SH-SY5Y (cell line): Measurements from ENCODE around the gene AK2.

ENCODE experiments used
- GATA2 ChIP-seq: IDR thresholded peaks from 2 replicates; pipeline ENCODE4 v1.6.1; 2011; ENCODE audit warnings: mild to moderate bottlenecking, low read depth, low read length
- GATA3 ChIP-seq: IDR thresholded peaks from 2 replicates; pipeline ENCODE4 v1.6.1; 2011; ENCODE audit warnings: low read depth, mild to moderate bottlenecking, low read length, moderate library complexity

DNA sequence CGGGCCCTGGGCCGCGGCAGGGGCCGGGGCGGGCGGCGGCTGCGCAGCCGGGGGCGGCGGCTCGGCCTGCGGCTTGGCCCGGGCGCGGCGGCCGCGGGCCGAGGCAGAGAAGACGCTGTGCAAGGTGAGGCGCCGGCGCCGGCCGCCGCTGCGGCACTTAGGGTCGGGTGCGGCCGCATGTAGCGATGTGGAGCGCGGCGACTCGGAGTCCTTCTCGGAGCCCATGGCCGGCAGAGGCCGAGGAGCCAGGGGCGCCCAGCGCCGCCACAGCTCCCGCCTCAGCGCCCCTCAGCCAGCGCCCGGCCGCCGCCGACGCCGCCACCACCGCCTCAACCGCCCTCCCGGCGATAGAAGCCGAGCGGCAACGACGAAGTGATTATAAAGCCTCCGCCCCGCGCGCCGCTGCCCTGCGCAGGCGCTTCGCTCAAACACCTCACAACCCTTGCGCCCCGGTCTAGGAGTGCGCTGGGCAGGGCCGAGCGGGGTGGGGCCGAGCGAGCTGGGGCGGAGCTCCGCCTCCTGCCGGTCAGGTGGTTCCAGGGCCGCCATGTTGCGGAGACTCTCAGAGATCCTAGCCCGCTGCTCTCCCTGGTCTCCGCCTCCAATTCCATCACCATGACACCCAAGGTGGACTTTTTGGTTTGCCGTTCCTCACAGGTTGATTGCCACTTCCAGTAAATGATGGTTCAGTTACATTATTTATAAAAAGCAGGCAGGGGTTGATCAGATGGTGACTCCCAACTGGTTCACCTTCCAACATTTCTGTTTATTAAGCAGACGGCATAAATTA is 72.0 kb downstream of the AK2 start, which contains the start of gene RNF19B:
- TF ChIP-seq GATA2 (no peak), GATA3 (no peak)
